NCI-H2196 (cell line): ENCODE results near the gene CDH12.
"Not testable (repeated sequence)": the region's sequence is repeated elsewhere in the genome, so short reads cannot be mapped to it uniquely, and the experiment has no call there.

Experiments
- DNase-seq: peaks from one replicate; lab custom pipeline; 2025; ENCODE audit not compliant: unreplicated experiment; lab: John Stamatoyannopoulos, UW

CDH12 gene

GRCh38 chr5:22662391-22662790, 190.8 kb downstream of the CDH12 start:
- no peak for DNase-seq

GRCh38 chr5:22651355-22651754, 201.8 kb downstream of the CDH12 start:
- DNase-seq = no peak

- no peak for DNase-seq
These were observed 202.6 kb downstream of the CDH12 start for GRCh38 chr5:22650511-22650910.

- DNase-seq = no peak
These were observed 204.1 kb downstream of the CDH12 start for GRCh38 chr5:22649074-22649473.

- no peak for DNase-seq
These were observed 208.3 kb downstream of the CDH12 start for GRCh38 chr5:22644859-22645258.

GRCh38 chr5:22643356-22643755, 209.8 kb downstream of the CDH12 start:
- DNase-seq = no peak

GRCh38 chr5:22631683-22632082, 221.5 kb downstream of the CDH12 start:
- no peak for DNase-seq

GRCh38 chr5:22627029-22627428, 226.1 kb downstream of the CDH12 start:
- no peak for DNase-seq

GRCh38 chr5:22625451-22625850, 227.7 kb downstream of the CDH12 start:
- DNase-seq = no peak

GRCh38 chr5:22621084-22621483, 232.1 kb downstream of the CDH12 start:
- no peak for DNase-seq

GRCh38 chr5:22615964-22616363, 237.2 kb downstream of the CDH12 start:
- DNase-seq = no peak

GRCh38 chr5:22614486-22615094, 238.6 kb downstream of the CDH12 start:
- DNase-seq = no peak

GRCh38 chr5:22612928-22613327, 240.2 kb downstream of the CDH12 start:
- DNase-seq = no peak

- no peak for DNase-seq
These were observed 241.8 kb downstream of the CDH12 start for GRCh38 chr5:22611327-22611726.

- not testable (repeated sequence) for DNase-seq
These were observed 245.6 kb downstream of the CDH12 start for GRCh38 chr5:22607498-22607897.

GRCh38 chr5:22605473-22605872, 247.7 kb downstream of the CDH12 start:
- DNase-seq = no peak

GRCh38 chr5:22604711-22605110, 248.4 kb downstream of the CDH12 start:
- DNase-seq = no peak

GRCh38 chr5:22598796-22599195, 254.3 kb downstream of the CDH12 start:
- no peak for DNase-seq

GRCh38 chr5:22596404-22596970, 256.7 kb downstream of the CDH12 start:
- no peak for DNase-seq

GRCh38 chr5:22594491-22594890, 258.7 kb downstream of the CDH12 start:
- DNase-seq = no peak

- no peak for DNase-seq
These were observed 259.6 kb downstream of the CDH12 start for GRCh38 chr5:22593592-22593991.

- DNase-seq = no peak
These were observed 261.7 kb downstream of the CDH12 start for GRCh38 chr5:22591461-22591860.

GRCh38 chr5:22590677-22591268, 262.4 kb downstream of the CDH12 start:
- DNase-seq = no peak
